Endodermal cell (in vitro differentiated cells): ENCODE results near the gene MAPK7. TPM values are rescaled to one million over a fixed set of nuclear protein-coding genes. Genes with fewer than 3 reads are reported as not detected.

Experiments used
- DNase-seq: peaks from one replicate; pipeline ENCODE4 v3.0.0-alpha.2; 2017
- H3K27ac ChIP-seq: 2 replicates; pipeline ENCODE4 v1.5.1; 2013; ENCODE audit warnings: mild to moderate bottlenecking, low read depth, low read length, moderate library complexity
- H3K27me3 ChIP-seq: 2 replicates; pipeline ENCODE4 v1.6.1; 2013; ENCODE audit warnings: mild to moderate bottlenecking, low read length, moderate library complexity; ENCODE audit not compliant: insufficient read depth, control insufficient read depth, poor library complexity, severe bottlenecking
- H3K36me3 ChIP-seq: 2 replicates; pipeline ENCODE4 v1.7.0; 2013; ENCODE audit warnings: mild to moderate bottlenecking, low read length, moderate library complexity; ENCODE audit not compliant: control insufficient read depth, insufficient read depth
- H3K4me1 ChIP-seq: one replicate; pipeline ENCODE4 v1.7.0; 2013; ENCODE audit warnings: low read length; ENCODE audit not compliant: control insufficient read depth, insufficient read depth
- H3K4me3 ChIP-seq: 2 replicates; pipeline ENCODE4 v1.5.1; 2013; ENCODE audit warnings: mild to moderate bottlenecking, low read length, moderate library complexity
- H3K9ac ChIP-seq: 2 replicates; pipeline ENCODE4 v1.6.1; 2013; ENCODE audit warnings: mild to moderate bottlenecking, low read length, moderate library complexity; ENCODE audit not compliant: poor library complexity, severe bottlenecking; ENCODE audit errors: extremely low read depth
- H3K9me3 ChIP-seq: 2 replicates; pipeline ENCODE4 v1.6.1; 2013; ENCODE audit warnings: mild to moderate bottlenecking, low read length, moderate library complexity; ENCODE audit not compliant: control insufficient read depth
- H3K27ac Mint-ChIP-seq: 2 replicates; pipeline ENCODE4 v1.8.0; 2020; ENCODE audit warnings: mixed read lengths
- H3K27me3 Mint-ChIP-seq: 2 replicates; pipeline ENCODE4 v1.8.0; 2021; ENCODE audit warnings: mild to moderate bottlenecking, mixed read lengths; ENCODE audit not compliant: insufficient read depth
- H3K36me3 Mint-ChIP-seq: 2 replicates; pipeline ENCODE4 v1.8.0; 2020; ENCODE audit warnings: low read depth, mixed read lengths
- H3K4me1 Mint-ChIP-seq: 2 replicates; pipeline ENCODE4 v1.8.0; 2020; ENCODE audit warnings: mixed read lengths
- H3K4me3 Mint-ChIP-seq: 2 replicates; pipeline ENCODE4 v1.8.0; 2020; ENCODE audit warnings: mild to moderate bottlenecking, moderate library complexity, mixed read lengths
- H3K9me3 Mint-ChIP-seq: 2 replicates; pipeline ENCODE4 v1.8.0; 2020; ENCODE audit warnings: mild to moderate bottlenecking, mixed read lengths
- WGBS, 2 experiments: methylation state at CpG; one replicate each; pipeline versions ENCODE4 v1.1.5 to v1.1.7; 2013; ENCODE audit warnings: missing lambda C conversion rate in 2 of 2, mixed read lengths in 1 of 2; ENCODE audit not compliant: insufficient coverage in 1 of 2, insufficient read length in 1 of 2; 5-methylcytosine and 5-hydroxymethylcytosine counted together
- total RNA-seq, 2 donors: library from RNA; stranded (reverse); fragmentation: NEBNext Ultra II Directional in 1 of 2; extraction: Animal tissue kit (Norgen Biotek cat#: 25700) in 1 of 2; gene quantifications; 2 replicates in 1 of 2; 3 replicates in 1 of 2; pipeline ENCODE4 v1.2.1, GENCODE V29; 2021
- TF ChIP-seq, protein P1 (sequence below): fragments of 200-600 bp; sonication (generic); conservative IDR thresholded peaks from 2 replicates; pipeline ENCODE4 v1.5.0; 2021; ENCODE audit warnings: antibody characterized with exemption, mild to moderate bottlenecking

MAPK7 gene
- total RNA-seq, 2 donors from 2014 or later, result 33.3 to 53.4 TPM

DNA sequence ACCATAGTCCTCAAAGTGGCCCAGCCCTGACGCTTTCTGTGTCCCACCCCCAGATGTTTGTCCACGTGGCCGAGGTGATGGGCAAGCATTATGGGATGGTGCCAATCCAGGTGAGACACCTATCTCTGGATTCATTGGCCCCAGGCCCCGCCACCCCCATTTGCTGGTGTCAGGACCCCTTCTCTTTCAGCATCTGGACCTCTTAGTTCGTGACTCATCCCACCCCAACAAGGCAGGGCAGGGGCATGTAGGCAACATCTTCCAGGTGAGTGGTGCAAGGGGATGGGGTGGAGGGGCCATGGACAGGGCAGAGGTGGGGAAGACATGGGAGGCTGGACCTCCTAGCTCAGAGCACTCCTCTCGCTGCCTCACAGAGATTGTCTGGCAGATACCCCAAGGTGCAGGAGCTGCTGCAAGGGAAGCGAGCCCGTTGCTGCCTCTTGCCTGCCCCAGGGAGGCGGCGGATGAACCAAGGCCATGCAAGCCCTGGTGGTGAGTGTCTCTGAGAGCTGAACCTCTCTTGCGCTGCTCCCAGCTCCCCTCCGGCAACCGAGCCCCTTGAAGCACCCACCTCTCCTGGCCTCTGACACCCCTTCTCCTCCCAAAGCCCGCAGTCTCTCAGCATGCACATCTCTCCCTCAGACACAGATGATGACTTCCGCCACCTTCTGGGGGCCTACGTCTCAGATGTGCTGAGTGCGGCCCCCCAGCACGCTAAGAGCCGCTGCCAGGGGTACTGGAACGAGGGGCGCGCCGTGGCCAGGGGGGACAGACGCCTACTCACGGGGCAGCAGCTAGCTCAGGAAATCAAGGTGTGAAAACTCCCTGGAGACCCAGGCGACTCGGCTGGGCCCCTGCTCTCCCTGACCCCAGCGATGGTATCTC is 36.3 kb downstream of the MAPK7 start:
- H3K4me1 Mint-ChIP-seq, result peaks cover 6% of the 10 kb centered on the region
- H3K27ac ChIP-seq, result no peak overlapping the region
- H3K9me3 ChIP-seq, result no peaks in the 10 kb centered on the region
- H3K4me3 Mint-ChIP-seq, result no peak overlapping the region
- H3K27ac Mint-ChIP-seq, result no peak overlapping the region
- no peaks in the 10 kb centered on the region for H3K27me3 ChIP-seq
- no peaks in the 10 kb centered on the region for H3K36me3 ChIP-seq
- WGBS, 2 experiments, result 93 to 98% methylated on average over 17 to 28 of the region's 28 CpGs
- no peaks in the 10 kb centered on the region for H3K36me3 Mint-ChIP-seq
- H3K4me3 ChIP-seq, result no peak overlapping the region
- H3K9ac ChIP-seq, result no peak overlapping the region
- peak; percentile 53 for DNase-seq
- H3K4me1 ChIP-seq, result no peaks in the 10 kb centered on the region
- TF ChIP-seq, protein P1, sequence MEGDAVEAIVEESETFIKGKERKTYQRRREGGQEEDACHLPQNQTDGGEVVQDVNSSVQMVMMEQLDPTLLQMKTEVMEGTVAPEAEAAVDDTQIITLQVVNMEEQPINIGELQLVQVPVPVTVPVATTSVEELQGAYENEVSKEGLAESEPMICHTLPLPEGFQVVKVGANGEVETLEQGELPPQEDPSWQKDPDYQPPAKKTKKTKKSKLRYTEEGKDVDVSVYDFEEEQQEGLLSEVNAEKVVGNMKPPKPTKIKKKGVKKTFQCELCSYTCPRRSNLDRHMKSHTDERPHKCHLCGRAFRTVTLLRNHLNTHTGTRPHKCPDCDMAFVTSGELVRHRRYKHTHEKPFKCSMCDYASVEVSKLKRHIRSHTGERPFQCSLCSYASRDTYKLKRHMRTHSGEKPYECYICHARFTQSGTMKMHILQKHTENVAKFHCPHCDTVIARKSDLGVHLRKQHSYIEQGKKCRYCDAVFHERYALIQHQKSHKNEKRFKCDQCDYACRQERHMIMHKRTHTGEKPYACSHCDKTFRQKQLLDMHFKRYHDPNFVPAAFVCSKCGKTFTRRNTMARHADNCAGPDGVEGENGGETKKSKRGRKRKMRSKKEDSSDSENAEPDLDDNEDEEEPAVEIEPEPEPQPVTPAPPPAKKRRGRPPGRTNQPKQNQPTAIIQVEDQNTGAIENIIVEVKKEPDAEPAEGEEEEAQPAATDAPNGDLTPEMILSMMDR, result no peak
- H3K9me3 Mint-ChIP-seq, result no peaks in the 10 kb centered on the region
- peaks cover 5% of the 10 kb centered on the region for H3K27me3 Mint-ChIP-seq

GRCh38 chr17:19415311-19415710 is 37.0 kb downstream of the MAPK7 start:
- Mint-ChIP-seq H3K27ac (no peak overlapping the region), H3K4me3 (no peak overlapping the region), H3K9me3 (no peaks in the 10 kb centered on the region), H3K4me1 (peaks cover 6% of the 10 kb centered on the region), H3K27me3 (peaks cover 5% of the 10 kb centered on the region), H3K36me3 (no peaks in the 10 kb centered on the region)
- Histone ChIP-seq H3K4me1 (no peaks in the 10 kb centered on the region), H3K9me3 (no peaks in the 10 kb centered on the region), H3K27me3 (no peaks in the 10 kb centered on the region), H3K36me3 (no peaks in the 10 kb centered on the region), H3K27ac (no peak overlapping the region), H3K4me3 (no peak overlapping the region), H3K9ac (no peak overlapping the region)
- TF ChIP-seq, protein P1, result no peak
- 92 to 94% methylated on average over 9 to 13 of the region's 13 CpGs for WGBS, 2 experiments
- DNase-seq, result peak; percentile 55

DNA sequence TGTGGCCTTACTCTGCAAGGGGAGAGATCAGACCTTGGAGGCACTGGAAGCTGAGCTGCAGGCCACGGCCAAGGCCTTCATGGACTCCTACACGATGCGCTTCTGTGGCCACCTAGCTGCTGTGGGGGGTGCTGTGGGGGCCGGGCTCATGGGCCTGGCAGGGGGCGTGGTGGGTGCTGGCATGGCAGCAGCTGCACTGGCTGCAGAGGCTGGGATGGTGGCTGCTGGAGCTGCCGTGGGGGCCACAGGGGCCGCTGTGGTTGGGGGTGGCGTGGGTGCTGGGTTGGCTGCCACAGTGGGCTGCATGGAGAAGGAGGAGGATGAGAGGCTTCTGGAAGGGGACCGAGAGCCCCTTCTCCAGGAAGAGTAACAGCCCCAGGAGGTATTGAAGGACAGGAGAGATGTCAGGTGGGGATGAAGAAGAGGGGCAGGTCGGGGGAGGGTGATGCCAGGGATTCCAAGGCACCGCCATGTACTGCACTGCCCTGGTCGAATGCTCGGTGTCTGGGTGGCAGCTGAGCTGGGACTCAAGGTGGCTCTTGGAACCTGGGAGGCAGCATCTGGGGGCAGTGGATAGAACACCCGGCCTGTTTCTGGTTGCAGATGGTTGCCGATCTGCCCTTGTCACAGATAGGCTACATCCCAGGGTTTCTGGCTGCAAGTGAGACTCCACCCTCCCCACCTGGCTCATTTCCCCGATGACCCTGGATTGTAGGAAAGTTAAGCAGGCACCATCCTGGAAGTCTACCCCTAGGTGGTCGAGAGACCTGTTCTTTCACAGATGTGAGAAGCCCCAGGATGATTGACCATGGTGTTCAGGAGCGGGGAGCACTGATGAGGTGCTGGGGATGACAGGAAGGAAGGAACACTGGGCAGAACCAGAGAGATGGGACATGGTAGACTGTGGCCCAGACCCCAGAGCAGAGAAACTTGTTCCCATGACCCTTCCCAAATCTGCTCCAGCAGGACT is 37.8 kb downstream of the MAPK7 start:
- Mint-ChIP-seq H3K4me1 (peaks cover 5% of the 10 kb centered on the region), H3K4me3 (no peak overlapping the region), H3K36me3 (no peaks in the 10 kb centered on the region), H3K9me3 (no peaks in the 10 kb centered on the region), H3K27ac (no peak overlapping the region), H3K27me3 (peaks cover 5% of the 10 kb centered on the region)
- no peak overlapping the region for H3K9ac ChIP-seq
- H3K27me3 ChIP-seq, result no peaks in the 10 kb centered on the region
- no peaks in the 10 kb centered on the region for H3K4me1 ChIP-seq
- WGBS, 2 experiments, result 88 to 92% methylated on average over 10 to 18 of the region's 18 CpGs
- peaks cover 2% of the 10 kb centered on the region for H3K9me3 ChIP-seq
- H3K27ac ChIP-seq, result no peak overlapping the region
- TF ChIP-seq, protein P1, result no peak
- H3K4me3 ChIP-seq, result no peak overlapping the region
- no peaks in the 10 kb centered on the region for H3K36me3 ChIP-seq
- DNase-seq, result peak; percentile 36
